HG03439 (cell line): ENCODE data around the gene SH2D1B.
"Not testable (repeated sequence)": the region's sequence is repeated elsewhere in the genome, so short reads cannot be mapped to it uniquely, and the experiment has no call there.

Experiments used
- ATAC-seq: cut with Tn5 transposase; IDR thresholded peaks from one replicate; pipeline ENCODE4 v1.9.1; 2021; ENCODE audit warnings: mild to moderate bottlenecking, moderate library complexity; ENCODE audit not compliant: unreplicated experiment

Gene SH2D1B

GRCh38 chr1:162365284-162366020 lies 46.5 kb downstream of the SH2D1B start:
- ATAC-seq = no peak

DNA sequence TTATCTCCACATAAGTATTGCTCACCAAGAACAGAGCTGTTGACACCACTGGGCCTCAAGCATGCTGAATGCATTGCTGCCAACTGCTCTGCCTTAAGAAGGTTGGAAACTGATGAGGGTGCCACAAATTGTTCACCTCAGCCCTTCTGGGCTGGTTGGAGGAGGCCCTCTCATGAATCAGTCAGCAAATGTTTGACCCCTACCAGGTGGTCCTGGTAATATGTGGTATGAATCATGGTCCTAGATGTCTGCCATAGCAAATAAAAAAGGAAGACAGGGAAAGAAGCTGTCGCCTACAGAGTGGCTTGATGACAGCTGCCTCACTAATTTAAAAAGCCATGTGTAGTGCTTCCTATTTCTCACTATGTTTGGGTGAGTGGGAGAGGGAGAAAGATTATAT lies 47.4 kb downstream of the SH2D1B start:
- ATAC-seq = no peak

DNA sequence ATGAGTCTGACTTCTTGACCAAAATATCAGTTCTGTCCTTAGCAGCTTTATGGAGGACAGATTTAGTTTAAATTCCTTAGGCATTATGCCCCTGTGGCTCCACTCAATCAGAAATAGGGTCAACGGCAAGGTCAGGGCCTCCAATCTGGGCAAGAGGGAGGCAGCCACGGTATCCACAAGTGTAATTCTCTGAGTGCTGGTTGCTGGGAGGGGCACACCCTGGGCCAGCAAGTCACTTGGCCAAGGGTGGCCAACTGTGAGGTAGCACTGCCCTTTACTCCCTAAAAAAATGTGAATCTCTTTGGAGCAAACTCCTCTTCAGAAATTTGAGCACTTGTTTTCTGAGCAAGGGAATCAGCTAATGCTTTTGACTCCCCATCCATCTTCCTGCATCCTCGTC lies 48.1 kb downstream of the SH2D1B start:
- ATAC-seq = no peak

GRCh38 chr1:162361349-162361748 lies 50.6 kb downstream of the SH2D1B start:
- no peak for ATAC-seq

- no peak for ATAC-seq
These were observed 51.1 kb downstream of the SH2D1B start for GRCh38 chr1:162360874-162361260.

DNA sequence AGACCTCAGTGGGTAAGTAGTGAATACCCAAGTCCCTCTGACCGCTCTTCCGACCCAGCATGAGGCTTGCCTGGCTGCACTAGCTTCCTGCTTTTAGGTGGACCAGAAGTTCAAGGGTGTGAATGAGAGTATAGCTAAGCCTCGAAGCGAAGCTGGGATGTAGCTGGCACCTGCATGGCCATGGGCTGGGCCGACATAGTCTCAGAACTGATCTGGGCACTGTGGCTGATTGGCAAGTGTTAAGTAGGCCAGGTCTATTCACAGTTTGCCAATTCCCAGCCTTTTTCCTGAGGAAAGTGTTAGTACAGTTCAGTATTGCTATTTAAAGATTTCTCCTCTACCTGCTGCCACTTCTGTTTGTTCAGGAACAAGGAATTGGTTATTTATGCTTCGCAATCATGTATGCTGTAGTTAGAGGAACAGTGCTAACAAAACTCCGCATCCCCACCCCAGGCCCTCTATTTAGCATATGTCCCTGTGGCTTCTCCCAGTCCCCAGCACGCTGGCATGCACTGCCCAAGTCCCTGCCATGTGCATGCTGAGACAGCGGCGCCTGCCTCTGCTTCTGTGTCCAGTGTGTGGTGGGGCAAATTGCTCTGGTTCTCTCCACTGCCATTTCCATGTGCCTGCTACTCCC lies 51.6 kb downstream of the SH2D1B start:
- no peak for ATAC-seq

DNA sequence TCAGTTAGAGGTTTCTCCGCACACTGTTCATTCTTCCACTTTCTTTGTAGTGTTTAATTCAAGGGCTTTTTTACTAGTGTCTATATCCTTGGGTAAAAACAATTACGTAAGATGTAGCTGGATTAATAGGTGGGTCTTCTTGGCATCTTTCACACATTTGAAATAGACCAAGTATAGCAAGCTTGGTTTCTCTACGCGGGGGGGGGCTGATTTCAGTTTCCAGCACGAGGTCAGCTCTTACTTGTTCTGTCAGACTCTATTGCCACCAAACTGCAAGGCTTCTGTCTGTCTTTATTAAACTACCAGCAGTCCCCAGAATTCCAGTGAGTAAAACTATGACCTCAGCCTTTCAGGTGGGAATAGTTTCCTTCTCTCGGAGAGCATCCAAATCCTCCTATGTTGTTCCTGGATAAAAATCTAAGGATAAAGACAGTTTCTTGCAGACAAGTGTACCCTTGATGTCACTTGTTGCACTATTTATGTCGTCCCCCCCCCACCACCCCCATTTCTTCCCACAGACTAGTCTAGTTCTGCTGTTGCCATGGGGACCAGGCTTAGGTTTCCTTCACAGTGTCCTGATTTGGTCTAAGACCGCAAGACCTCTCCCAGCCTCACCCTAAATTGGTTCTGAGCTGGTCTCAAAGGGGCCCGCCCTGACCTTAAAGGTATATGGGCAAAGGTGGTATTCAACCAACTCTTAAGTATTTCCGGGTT lies 52.3 kb downstream of the SH2D1B start:
- ATAC-seq = no peak

- no peak for ATAC-seq
These were observed 53.0 kb downstream of the SH2D1B start for GRCh38 chr1:162358928-162359327.

DNA sequence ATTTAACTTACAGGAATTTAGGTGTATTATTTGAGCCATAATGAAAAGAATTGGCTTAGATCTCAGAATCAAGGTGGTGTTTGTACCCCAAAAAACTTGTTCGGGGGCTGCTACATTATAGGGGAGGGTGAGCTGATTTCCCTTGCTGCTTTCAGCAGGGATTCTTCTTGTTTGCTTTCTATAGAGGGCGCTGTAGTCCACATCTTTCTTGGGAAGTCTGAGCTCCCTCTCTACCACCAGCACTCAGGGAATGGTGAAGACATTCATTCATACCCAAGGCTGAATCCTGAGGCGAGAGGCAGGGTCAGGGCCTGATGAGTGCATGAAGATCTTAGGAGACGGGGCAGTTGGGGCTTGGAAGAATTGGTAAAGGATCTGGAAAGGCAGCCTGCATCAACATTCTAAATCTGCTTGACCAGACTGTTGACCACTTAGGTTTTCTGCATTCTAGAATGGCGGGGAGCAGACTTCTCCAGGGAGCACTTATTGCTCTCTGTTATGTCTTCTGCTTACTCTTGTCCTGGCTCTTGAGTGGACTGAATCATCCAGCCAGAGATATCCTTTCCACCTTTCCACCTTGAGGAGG lies 54.2 kb downstream of the SH2D1B start:
- ATAC-seq = no peak

DNA sequence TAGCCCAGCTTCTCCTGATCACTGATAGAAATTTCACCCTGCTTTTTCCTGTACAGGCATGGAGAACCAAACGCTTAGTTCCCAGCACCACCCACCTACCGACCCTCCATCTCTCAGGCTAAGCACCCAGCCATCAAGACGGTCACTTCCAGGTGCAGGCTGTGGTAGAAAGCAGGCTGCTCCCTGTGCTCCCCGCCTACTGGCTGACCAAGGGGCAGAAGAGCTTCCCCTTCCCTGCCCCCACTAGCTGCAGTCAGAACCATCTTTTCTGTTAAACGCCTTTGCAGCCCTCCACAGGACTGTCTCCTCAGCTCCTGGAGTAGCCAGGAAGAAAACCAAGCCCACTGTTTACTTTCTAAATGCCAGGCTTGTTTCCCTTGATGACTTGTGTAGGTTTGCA lies 58.2 kb downstream of the SH2D1B start:
- ATAC-seq = no peak

DNA sequence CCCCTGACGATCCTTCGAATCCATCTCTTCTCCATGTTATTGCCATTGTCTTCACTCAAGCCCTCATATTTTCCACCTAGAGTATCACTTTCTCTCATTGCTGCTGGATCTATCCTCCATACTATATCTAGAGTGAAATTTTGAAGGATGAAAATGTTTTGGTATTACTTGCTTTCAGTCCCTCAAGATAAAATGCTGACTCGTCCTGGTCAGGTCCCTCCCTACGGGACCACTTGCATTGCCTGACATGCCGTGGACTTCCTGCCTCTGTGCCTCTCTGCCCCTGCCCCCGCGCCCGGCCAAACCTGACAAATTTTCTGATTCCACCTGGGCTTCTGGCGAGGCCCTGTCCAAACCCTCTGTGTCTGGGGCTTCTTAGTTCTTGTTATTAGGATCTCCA lies 58.9 kb downstream of the SH2D1B start:
- ATAC-seq = no peak

DNA sequence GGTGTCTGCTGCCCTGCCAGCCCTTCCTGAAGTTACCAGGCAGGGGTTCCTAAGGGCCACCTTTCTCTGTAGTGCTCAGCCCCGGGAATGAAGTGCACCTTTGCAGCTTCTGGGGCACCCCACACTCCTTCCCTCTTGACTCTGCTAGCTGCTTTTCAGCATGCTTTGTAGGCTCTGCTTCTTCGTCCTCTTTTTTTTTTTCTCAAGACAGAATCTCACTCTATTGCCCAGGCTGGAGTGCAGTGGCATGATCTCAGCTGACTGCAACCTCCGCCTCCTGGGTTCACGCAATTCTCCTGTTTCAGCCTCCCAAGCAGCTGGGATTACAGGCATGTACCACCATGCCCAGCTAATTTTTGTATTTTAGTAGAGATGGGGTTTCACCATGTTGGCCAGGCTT lies 60.1 kb downstream of the SH2D1B start:
- ATAC-seq = not testable (repeated sequence)

DNA sequence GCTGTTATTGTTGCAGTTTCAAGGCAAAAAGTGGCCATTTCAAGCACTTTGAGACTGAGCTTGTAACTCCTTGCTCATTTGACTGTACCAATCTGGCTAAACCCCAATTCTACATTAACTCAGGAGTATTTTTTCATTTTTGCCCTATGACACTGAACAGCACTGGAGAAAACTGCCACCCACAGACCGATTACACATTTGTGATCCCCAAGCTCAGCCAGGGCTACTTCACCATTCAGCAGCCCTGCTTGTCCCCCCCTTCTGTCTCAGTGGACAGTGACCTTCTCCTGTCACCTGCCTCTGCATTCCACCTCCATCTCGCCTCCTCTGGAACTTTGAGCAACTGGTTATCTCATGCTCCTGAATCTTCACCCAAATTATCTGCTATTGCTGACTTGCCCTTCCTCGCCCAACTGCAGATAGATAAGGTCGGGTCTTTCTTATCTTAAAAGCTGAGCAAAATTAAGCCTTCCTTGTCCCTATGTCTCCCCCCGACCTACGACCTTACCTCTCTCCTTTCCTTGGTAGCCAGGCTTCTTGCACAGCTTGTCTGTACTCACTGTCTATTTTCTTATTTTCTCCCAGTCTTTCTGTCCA lies 60.6 kb downstream of the SH2D1B start:
- no peak for ATAC-seq

DNA sequence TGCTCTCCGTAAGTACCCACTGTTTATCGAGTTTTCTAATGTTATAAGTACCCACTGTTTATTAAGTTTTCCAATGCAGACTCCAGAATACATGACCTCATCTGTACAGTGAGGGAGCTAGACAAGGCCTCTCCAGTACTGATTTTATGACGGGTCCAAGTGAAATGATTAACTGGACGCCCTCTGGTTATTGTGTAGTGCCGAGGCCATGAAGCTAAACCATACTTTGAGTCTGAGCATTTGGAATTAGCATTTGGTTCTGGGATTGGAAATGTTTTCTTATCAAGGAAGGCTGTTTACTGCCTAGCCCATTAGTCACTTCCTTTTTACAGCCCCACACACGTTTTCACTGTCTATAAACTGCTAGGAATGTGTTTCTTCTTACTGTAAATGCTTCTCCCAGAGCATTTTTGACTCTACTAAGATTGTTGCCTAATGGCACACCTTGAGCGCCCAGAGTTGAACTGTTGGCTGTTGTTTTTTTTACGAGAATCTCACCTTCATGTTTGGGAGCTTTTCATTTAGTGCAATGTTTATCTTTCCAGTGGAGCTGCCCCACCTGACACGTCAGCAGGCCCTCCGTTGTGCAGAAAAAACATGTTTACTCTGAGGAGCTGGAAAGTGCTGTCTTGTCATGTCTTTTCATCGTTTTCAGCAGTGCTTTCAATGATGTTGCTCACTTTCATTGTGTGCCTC lies 62.2 kb downstream of the SH2D1B start:
- ATAC-seq = no peak

GRCh38 chr1:162347281-162347680 lies 64.7 kb downstream of the SH2D1B start:
- no peak for ATAC-seq
